CMK (cell line): ENCODE data around the gene WDR18.

Source experiments
- DNase-seq: peaks from one replicate; pipeline ENCODE4 v3.0.0-alpha.2; 2010; ENCODE audit warnings: low read depth

The WDR18 gene

DNA sequence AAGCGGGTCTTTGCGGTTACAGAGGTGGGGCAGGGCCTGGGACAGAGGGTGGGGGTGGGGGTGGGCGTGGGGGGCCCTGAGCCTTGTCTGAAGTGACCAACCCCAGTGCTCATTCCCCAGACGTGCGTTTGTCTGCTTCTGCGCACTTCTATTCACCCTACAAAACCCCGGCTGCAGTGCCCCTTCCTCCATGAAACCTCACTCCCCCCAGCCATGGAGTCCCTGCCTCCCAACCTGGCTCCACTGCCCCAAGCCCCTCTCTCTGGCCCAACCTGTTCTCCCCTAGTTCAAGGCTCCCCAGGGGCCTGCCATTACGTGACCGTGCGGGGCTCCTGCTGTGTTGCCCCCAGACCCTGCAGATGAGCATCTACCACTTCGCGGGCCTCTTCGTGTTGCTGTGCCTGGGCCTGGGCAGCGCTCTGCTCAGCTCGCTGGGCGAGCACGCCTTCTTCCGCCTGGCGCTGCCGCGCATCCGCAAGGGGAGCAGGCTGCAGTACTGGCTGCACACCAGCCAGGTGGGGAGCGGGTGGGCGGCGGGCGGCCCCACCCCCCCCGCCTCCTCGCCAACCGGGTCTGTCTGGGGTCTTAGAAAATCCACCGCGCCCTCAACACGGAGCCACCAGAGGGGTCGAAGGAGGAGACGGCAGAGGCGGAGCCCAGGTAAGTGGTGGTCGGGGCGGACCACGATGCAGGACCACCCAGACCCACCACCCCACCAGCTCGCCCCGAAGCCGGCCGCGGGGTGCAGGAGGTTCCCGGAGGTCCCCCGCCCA, 24.3 kb downstream of the WDR18 start:
- no peak for DNase-seq

GRCh38 chr19:1009041-1009980, 25.2 kb downstream of the WDR18 start:
- DNase-seq: no peak

DNA sequence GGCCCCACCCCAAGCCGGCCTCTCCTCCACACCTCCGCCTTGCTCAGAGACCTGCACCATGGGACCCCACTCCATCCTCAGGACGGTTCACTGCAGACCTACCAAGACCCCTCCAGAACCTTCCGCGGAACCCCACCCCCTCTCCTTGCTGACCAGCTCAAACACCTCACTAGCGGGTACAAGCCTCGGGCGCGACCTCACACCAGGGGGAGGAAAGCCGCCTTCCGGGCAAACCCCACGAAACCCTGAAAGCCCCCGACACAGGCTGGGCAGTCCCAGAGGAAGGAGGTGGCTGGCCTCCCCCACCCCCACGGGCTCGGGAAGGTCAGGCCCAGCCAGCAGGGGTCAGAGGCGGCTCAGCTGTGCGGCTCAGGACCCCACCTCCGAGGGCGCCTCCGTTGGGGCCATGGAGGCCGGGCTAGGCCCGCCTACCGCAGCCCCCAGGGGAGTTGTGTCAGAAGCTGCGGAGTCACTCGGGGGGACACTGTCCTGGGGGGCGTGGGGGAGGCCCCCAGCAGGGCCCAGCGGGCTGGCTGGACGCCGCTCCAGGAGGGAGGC, 25.9 kb downstream of the WDR18 start:
- no peak for DNase-seq

DNA sequence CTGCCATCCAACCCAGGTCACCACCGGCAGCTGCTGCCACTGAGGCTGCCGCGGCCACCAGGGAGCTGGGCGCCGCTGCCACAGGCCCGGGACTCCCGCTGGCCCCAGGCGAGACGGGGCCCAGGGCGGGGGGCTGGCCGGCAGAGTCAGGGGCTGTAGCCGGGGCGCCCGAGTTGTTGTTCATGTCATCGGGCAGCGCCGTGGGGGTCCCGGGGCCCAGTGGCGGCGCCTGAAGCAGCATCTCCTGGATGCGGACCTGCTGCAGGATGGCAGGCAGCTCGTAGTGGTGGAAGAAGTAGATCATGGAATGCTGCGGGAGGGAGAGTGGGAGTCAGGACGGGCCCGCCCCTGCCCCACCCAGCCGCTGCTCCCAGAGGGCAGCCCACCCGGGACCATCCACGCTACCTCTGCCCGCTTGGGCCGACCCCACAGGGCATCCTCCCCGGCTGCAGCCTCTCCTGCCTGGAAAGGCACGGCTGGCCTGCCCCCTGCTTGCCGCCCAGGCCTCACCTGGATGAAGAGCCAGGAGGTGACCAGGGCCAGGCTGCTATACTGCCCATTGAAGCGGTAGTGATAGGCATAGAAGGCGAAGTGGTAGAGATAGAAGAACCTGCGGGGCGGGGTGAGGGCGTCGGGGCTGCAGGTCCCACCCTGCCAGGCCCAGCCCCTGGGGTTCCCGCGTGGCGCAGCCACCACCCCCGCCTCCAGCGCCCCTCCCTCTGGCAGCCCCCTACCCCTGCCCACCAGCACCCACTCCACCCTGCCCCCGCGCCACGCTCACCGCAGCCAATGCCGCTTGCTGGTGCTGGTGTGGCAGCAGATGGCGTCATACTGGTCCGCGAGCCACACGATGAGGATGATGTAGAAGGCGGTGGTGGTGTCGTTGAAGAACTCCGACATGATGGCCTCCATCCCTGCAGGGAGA, 26.7 kb downstream of the WDR18 start:
- DNase-seq: no peak

- no peak for DNase-seq
These were observed 27.7 kb downstream of the WDR18 start for GRCh38 chr19:1011831-1012333.

DNA sequence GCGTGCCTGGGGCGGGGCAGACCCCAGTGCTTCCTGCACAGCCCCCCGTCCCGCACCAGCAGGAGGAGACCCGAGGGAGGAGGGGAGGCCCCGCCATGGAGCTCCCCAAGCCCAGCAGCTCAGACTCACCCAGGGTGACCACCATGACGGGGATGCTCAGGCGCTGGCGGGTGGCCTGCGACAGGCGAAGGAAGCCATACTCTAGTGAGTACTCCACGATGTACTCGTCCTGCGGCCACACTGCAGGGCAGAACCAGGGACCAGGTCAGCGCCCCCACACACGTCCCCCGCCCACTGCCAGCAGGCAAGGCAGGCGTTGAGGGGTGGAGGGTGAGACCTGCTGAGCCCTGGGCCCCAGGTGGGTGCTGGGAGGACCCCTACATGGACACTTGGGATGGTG, 28.2 kb downstream of the WDR18 start:
- DNase-seq: no peak

DNA sequence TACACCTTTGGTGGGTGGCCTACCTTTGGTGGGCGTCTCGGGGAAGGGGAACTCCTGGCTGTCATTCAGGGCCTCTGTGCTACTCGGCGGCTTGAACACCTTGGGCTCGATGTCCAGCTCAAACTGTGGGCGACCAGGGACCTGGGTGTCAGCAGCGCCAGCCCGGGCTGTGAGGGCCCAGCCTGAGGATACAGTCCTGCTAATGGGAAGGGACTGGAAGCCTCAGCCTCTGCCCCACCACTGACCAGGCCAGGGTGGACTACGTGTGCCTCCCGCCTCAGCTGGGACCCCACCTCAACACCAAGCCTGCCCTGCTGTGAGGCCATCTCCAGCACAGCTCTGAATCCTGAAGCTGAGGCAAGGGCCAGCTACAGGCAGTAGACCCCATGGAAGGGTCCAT, 29.1 kb downstream of the WDR18 start:
- DNase-seq: no peak

GRCh38 chr19:1014161-1015060, 30.3 kb downstream of the WDR18 start:
- DNase-seq: no peak

DNA sequence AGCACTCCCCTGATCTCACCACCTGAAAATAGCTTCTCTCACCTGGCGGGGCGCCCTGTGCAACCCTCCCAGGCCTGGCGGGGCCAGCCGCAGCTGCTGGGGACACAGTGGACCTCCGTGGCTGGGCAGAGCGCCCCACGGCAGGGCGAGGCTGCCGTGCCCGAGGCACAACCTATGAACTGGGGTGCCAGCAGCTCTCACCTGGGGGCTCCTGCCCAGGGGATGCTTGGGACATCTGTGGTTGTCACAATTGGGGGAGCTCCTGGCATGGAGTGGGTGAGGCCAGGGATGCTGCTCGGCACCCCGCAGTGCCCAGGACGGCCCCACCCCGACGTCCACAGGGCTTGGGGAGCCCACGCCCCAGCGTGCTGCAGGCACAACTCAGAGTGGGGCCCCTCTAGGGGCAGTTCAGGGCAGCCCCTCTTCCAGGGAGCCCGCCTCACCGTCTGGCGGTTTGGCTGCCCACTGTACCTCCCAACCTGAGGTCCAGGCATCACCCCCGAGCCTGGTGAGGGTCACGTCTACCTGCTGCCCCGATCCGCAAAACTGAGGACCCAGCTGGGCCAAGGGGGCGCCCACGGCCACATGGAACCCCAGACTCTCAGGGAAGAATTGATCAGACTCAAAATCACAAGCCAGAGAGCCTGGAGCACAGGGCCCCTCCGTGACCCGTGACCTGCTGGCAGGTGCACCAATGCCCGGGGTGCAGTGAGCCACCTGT, 31.1 kb downstream of the WDR18 start:
- DNase-seq: no peak

GRCh38 chr19:1015782-1016646, 31.9 kb downstream of the WDR18 start:
- DNase-seq: no peak

DNA sequence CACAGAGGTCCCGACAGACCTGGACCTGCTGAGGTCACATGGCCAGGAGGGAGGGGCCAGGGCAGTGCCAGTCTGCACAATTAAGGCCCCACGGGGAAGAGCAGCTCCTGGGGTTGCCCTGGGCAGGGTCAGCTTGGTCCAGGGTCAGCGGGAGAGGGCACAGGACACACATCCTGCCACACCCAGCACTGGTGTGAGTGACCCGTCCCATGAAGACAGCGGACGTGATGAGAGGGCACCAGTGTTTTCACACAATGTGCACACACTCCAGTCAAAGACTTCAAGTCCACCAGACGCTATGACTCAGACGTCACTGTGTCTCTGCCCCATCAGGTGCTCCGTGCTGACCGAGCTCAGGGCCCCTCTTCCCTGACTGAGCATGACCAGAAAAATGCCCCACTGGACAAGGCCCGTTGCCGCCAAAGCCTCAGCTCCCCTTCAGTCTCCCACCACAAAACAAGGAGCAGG, 32.5 kb downstream of the WDR18 start:
- DNase-seq: no peak

DNA sequence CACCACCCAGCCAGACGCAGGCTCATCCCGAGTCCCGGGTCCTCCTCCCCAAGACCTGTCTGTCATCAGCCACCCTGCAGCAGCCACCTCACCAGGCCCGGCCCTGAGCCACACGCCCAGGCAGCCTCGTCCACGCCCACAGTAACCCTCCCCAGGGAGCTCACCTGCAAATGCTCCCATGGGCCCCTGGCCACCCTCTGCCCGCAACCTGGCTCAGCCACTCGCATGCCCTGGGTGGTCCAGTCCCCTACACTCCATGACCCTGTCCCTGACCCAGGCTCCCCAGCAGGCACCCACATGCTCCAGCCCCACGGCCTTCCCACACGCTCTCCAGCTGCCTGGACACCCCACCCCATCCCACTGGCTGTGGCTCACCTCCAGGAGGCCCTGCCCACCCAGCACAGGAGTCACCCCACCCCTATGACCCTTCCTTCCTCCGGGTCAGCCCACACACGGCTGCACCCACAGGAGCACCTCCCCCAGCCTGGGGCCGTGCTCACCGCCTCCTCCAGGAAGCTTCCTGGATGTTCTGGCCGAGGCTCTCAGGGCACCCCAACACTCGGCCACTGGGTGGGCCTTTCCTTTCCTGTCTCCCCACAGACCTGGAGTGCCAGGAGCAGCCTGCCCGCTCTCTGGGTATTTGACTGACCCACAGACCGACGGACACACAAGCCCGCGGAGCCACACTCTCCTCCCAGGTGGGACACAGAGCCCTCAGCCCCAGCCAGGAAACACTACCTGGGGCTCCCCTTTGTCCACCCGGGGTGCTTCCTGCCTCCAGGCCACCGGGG, 33.2 kb downstream of the WDR18 start:
- DNase-seq: peak; percentile 67

- no peak for DNase-seq
These were observed 33.8 kb downstream of the WDR18 start for GRCh38 chr19:1017906-1018305.

DNA sequence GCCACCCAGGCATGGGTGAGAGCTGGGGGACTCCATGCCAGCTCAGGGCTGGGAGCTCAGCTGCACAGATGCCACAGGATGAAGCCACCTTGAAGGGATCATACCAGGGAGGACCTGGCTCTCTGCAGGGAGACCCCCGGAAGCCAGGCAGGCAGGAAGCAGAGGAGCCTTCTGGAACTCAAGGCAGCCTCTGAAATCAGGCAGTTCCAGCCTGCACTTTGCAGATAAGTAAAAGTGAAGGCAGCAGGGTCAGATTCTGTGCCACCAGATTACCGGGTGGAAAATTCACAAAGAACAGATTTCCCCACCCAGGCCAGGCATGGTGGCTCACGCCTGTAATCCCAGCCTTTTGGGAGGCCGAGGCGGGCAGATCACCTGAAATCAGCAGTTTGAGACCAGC, 34.2 kb downstream of the WDR18 start:
- peak; percentile 54 for DNase-seq

- no peak for DNase-seq
These were observed 34.9 kb downstream of the WDR18 start for GRCh38 chr19:1018932-1019615.

DNA sequence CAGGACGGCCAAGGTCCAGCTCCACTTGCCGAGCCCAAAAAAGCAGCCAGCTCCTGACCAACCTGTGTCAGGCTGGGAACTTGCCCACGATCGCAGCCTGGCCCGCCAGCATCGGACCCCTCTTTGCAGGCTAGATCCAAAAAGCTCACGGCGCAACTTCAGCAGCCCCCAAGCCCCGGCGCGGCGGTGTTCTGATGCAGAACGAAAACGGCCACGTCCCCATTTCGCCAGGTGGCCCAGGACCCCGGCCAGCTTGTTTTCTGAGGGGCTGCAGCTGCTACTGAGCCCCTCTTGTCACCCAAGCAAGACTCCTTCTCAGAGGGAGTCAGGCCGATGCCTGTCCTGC, 35.4 kb downstream of the WDR18 start:
- no peak for DNase-seq
